Stimulated activated memory B cell treated with anti-CD40 and anti-IgM and Interleukin-4, amounts not matched to agents 10 μg/mL and 1 μg/mL and 100 μg/mL, for 72 hours (primary cell): ENCODE measurements around the gene NR1H2.

ENCODE experiments used
- ATAC-seq: fragments of 150-1000 bp; cut with Tn5 transposase; 2 replicates; pipeline ENCODE4 v1.10.0; 2021
- H3K27ac Mint-ChIP-seq: one replicate; pipeline ENCODE4 v1.8.0; 2022; ENCODE audit warnings: mild to moderate bottlenecking, mixed read lengths
- H3K27me3 Mint-ChIP-seq: one replicate; pipeline ENCODE4 v1.8.0; 2022; ENCODE audit warnings: mixed read lengths
- H3K36me3 Mint-ChIP-seq: one replicate; pipeline ENCODE4 v1.8.0; 2022; ENCODE audit warnings: mixed read lengths
- H3K4me1 Mint-ChIP-seq: one replicate; pipeline ENCODE4 v1.8.0; 2022; ENCODE audit warnings: mixed read lengths
- H3K4me3 Mint-ChIP-seq: one replicate; pipeline ENCODE4 v1.8.0; 2022; ENCODE audit warnings: mild to moderate bottlenecking, moderate library complexity, mixed read lengths
- H3K9me3 Mint-ChIP-seq: one replicate; pipeline ENCODE4 v1.8.0; 2022; ENCODE audit warnings: mixed read lengths

The NR1H2 gene

DNA sequence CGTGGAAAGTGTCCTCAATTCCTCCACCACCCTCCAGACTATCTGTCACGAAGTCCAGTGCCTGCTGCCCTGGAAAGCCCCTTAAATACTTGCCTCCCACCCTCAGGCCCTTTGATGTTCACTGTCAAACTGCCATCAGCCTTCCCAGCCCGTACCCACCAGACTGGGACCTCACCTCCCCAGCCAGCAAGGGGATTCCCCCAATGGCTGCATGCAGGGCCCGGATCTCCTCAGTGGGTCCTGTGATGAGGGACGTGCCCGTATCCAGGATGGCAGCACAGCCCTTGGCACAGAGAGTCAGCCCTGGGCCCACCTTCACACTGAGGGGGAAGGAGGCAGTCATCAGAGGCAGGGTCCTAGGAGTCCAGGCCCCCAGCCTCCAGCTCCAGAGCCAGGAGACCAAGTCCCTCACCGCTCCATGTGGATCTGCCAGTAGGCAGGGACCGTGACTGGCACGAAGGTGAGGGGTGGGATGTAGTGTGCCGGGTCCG lies 16.9 kb upstream of the NR1H2 start:
- H3K9me3 Mint-ChIP-seq = peaks cover 5% of the 10 kb centered on the region
- H3K4me1 Mint-ChIP-seq = peaks cover 67% of the 10 kb centered on the region
- H3K27ac Mint-ChIP-seq = peak overlapping the region; percentile 100
- H3K27me3 Mint-ChIP-seq = no peaks in the 10 kb centered on the region
- ATAC-seq = no peak
- H3K4me3 Mint-ChIP-seq = peak overlapping the region; percentile 97
- peaks cover 10% of the 10 kb centered on the region for H3K36me3 Mint-ChIP-seq

DNA sequence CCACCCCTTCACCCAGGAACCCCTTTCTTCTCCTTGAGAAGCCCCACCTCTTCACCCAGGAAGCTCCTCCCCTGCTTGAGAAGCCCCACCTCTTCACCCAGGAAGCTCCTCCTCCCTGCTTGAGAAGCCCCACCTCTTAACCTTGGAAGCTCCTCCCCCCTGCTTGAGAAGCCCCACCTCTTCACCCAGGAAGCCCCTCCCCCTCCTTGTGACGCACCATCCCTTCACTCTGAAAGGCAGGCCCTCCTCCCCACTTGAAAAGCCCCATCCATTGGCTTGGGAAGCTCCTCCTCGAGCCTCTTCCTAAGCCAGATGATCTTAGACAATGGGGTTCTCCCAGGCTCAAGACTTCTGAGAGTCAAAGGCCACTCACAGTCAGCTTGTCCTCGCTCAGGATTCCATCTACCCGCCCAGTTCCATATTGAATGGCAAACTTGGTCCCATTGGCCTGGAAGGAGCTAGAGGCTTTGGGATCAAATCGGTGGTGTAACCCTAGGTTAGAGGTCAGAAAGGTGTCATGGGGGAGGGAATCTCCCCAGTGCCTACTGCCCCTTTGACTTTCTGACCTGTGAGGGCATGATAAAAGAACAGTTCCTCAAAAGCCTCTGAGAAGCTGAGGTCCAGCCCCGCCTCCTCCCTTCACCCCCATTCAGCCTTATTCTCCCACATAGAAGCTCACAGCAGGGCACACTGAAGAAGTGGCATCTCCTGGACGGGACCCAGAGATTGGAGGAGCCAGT lies 14.8 kb upstream of the NR1H2 start:
- no peak for ATAC-seq
- Mint-ChIP-seq H3K27me3 (no peaks in the 10 kb centered on the region), H3K27ac (peak overlapping the region; percentile 50), H3K4me3 (no peak overlapping the region), H3K4me1 (peaks cover 85% of the 10 kb centered on the region), H3K36me3 (peaks cover 10% of the 10 kb centered on the region), H3K9me3 (peaks cover 5% of the 10 kb centered on the region)

DNA sequence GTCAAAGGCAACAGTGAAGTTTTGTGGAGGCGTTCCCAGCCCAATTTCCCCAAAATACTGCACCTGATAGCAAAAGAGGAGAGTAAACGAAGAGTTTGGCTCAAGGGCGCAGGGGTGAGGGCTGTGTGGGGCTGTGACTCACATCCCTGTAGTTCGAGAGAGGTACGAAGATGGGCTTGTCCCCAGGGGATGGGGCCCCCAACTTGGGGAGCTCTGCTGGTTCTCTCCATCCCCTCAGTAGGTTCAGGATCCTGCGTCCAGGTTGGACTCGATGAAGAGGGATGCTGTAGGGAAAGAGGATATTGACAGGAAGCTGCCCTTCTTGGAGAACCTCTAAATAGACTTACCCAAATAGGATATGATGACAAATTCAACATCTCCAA lies 14.2 kb upstream of the NR1H2 start:
- Mint-ChIP-seq H3K27ac (peak overlapping the region; percentile 50), H3K9me3 (peaks cover 5% of the 10 kb centered on the region), H3K4me1 (peaks cover 80% of the 10 kb centered on the region)

DNA sequence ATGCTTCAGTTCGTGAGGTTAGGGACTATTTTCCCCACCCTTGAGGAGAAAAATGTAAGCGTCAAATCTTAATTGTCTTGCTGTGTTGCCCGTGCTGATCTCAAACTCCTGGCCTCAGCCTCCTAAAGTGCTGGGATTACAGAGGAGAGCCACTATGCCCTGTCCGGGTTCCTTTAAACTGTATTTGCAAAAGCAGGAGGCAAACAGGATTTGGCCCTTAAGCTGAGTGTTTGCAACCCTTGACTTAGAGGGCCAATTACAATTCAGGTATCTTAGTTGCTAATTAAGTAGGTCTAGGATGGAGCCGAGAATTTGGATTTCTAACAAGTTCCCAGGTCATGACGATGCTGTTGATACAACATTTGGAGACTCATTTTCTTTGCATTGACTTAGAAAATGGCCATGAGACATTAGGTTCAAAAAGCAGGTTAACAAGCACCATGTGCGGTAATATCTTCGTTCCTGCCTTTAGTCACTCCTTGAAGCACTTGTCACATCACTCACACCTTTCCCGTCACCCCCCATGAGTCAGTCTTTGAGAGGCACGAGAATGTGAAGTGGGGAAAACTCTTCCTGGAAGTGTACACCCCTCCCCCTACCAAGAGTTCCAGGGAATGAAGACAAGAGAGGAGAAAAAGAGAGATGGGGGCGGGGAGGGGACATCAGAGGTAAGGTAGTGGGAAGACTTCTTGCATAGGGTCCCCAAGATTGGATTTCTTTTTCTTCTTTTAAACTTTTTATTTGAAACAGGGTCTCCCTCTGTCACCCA lies 13.4 kb upstream of the NR1H2 start:
- peaks cover 10% of the 10 kb centered on the region for H3K36me3 Mint-ChIP-seq
- peaks cover 5% of the 10 kb centered on the region for H3K9me3 Mint-ChIP-seq
- H3K4me1 Mint-ChIP-seq = peaks cover 79% of the 10 kb centered on the region
- ATAC-seq = no peak
- no peak overlapping the region for H3K4me3 Mint-ChIP-seq
- no peaks in the 10 kb centered on the region for H3K27me3 Mint-ChIP-seq
- peak overlapping the region; percentile 22 for H3K27ac Mint-ChIP-seq

More for the DNA sequence above, 14.2 kb upstream of the NR1H2 start:
- H3K27me3 Mint-ChIP-seq = no peaks in the 10 kb centered on the region
- peaks cover 10% of the 10 kb centered on the region for H3K36me3 Mint-ChIP-seq
- no peak overlapping the region for H3K4me3 Mint-ChIP-seq
- ATAC-seq = no peak

DNA sequence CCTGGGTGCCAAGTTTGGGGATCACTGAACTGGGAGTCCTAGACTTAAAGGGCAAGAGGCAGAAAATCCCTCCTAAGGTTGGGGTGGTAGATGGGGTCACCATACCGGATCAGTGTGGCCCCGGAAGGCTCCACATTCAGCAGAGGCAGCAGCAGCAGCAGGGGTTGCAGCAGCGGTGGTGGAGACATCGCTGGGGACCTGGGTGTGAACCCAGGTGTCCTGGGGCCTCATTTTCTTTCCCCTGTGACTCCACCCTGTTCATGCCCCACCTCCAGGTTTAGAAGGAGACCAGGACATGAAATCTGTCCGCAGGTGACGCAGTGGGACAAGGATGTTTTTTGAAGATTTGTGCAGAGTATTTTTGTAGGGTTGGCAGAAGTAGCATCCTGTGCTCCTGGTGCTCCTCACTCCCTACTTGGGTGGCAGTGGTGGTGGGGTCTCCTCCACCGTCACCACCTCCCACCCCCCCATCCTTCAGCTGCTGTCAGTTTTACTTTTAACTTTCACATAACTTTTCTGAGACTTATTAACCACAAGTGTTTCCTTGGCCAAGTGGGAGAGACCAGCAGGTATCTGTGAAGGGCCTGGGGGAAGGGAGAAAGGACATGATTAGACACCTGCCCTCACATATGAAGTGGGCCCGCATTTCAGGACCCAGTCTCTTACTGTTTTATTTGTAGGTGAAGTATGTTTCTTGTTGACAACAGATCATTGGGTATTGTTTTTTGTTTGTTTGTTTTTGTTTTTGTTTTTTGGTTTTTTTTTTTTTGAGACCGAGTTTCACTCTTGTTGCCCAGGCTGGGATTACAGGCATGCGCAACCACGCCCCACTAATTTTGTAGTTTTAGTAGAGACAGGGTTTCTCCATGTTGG lies 10.6 kb upstream of the NR1H2 start, which contains the start of gene NAPSA:
NAPSA (minus strand) TSS at position 206 of the 873 bp plus-strand sequence; CDS start at position 188, 18 bp downstream.
- peaks cover 5% of the 10 kb centered on the region for H3K36me3 Mint-ChIP-seq
- peaks cover 69% of the 10 kb centered on the region for H3K4me1 Mint-ChIP-seq
- ATAC-seq = no peak
- peak within 1 kb of the TSS; percentile 10 for H3K4me3 Mint-ChIP-seq
- no peaks in the 10 kb centered on the region for H3K27me3 Mint-ChIP-seq
- H3K27ac Mint-ChIP-seq = peak within 1 kb of the TSS; percentile 88
- peaks cover 2% of the 10 kb centered on the region for H3K9me3 Mint-ChIP-seq

DNA sequence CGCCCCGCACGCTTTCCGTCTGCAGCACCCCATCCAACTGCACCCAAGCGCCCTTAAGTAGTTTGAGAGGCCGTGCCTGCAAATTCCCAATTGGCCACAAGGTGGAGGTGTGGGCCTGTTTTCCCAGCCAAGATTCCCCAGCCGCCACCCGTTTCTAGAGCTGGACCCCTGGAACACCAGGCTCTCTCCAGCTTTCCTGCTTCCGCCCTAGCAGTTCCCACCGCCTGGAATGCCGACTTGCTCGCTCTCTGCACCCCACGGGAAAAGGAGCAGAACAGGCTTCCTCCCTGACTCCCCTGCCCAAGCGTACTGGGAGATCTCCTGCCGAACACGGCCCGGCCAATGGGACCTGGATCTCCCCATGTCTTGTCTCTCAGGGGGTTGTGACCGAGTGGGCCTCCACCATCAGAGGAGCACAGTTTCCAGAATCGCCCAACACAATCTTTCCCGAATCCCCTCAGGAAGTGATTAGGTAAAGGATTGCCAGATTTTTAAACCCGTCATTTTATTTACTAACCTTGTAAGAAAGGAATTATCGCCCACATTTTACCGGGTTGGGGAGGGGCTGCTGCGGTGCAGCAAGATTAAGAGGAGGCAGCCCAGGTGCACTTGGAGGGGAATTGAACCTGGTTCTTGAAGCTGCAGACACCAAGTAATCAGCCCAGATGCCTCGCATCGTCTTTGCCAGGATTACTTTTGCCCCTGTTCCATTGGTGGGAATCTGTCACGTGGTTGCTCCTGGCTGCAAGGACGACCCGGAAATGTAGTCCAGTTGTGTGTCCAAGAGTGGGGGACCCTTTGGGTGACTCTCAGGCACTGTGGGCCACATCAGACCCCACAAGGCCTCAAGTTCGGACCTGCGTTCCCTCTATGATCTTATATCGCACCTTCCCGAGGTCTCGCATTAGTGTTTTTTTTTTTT lies 7.3 kb upstream of the NR1H2 start:
- H3K9me3 Mint-ChIP-seq = no peaks in the 10 kb centered on the region
- H3K27ac Mint-ChIP-seq = peak overlapping the region; percentile 87
- ATAC-seq = peak; percentile 83
- H3K4me1 Mint-ChIP-seq = peaks cover 45% of the 10 kb centered on the region
- H3K36me3 Mint-ChIP-seq = no peaks in the 10 kb centered on the region
- no peaks in the 10 kb centered on the region for H3K27me3 Mint-ChIP-seq
- peak overlapping the region; percentile 91 for H3K4me3 Mint-ChIP-seq

DNA sequence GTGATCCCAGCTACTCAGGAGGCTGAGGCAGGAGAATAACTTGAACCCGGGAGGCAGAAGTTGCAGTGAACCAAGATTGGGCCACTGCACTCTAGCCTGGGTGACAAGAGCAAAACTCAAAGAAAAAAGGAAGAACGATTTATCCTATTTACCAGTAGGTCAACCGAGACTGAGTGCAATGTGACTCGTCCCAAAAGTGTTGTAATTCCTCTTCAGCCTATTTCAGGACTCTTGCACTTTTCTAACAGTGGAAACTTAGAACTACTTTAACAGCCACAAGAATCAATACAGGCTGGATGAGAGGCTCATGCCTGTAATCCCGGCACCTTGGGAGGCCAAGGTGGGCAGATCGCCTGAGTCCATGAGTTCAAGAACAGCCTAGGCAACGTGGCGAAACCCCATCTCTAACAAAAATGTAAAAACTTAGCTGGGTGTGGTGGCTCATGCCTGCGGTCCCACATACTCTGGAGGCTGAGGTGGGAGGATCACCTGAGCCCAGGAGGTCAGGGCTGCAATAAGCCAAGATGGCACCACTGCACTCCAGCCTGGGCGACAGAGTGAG lies 4.3 kb upstream of the NR1H2 start:
- H3K4me1 Mint-ChIP-seq = peaks cover 32% of the 10 kb centered on the region
- no peak overlapping the region for H3K27ac Mint-ChIP-seq
- H3K4me3 Mint-ChIP-seq = no peak overlapping the region
- H3K27me3 Mint-ChIP-seq = no peaks in the 10 kb centered on the region
- no peaks in the 10 kb centered on the region for H3K9me3 Mint-ChIP-seq
- H3K36me3 Mint-ChIP-seq = peaks cover 8% of the 10 kb centered on the region
- ATAC-seq = no peak

DNA sequence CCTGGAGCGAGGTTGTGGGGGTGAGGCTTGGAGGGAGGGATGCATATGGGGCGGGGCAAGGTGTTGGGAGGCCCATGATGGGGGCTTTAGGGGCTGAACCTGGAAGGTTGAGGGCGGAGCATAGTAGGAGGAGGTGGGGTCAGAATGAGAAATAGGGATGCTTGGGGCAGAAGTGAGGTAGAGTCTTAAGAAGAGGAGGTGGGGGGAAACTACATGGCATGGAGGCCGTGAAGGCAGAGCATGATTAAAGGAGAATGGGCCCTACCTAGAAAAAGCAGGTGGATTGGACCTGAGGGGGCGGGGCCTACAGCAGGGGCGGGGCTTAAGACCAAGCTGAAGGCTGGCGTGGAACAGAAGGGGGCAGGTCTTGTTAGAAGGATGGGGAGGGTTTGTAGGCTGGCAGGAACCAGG lies 799 bp downstream of the NR1H2 start:
- Mint-ChIP-seq H3K4me1 (peaks cover 36% of the 10 kb centered on the region), H3K27ac (peak overlapping the region; percentile 99), H3K9me3 (no peaks in the 10 kb centered on the region), H3K36me3 (peaks cover 49% of the 10 kb centered on the region), H3K4me3 (peak overlapping the region; percentile 100), H3K27me3 (no peaks in the 10 kb centered on the region)
- ATAC-seq = peak; percentile 54

DNA sequence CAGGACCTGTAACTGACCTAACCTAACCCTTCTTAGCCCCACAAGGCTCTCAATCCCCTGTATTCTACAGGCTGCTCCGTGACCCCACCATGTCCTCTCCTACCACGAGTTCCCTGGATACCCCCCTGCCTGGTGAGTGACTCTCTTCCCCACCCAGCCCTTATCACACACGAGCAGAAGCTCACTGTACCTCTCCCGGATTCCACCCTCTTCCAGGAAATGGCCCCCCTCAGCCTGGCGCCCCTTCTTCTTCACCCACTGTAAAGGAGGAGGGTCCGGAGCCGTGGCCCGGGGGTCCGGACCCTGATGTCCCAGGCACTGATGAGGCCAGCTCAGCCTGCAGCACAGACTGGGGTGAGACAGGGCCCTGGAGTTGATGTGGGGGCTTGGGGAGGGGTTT lies 1.3 kb downstream of the NR1H2 start:
- peak overlapping the region; percentile 99 for H3K27ac Mint-ChIP-seq
- ATAC-seq = no peak
- H3K36me3 Mint-ChIP-seq = peaks cover 49% of the 10 kb centered on the region
- H3K27me3 Mint-ChIP-seq = no peaks in the 10 kb centered on the region
- H3K4me1 Mint-ChIP-seq = peaks cover 36% of the 10 kb centered on the region
- H3K9me3 Mint-ChIP-seq = no peaks in the 10 kb centered on the region
- peak overlapping the region; percentile 100 for H3K4me3 Mint-ChIP-seq

DNA sequence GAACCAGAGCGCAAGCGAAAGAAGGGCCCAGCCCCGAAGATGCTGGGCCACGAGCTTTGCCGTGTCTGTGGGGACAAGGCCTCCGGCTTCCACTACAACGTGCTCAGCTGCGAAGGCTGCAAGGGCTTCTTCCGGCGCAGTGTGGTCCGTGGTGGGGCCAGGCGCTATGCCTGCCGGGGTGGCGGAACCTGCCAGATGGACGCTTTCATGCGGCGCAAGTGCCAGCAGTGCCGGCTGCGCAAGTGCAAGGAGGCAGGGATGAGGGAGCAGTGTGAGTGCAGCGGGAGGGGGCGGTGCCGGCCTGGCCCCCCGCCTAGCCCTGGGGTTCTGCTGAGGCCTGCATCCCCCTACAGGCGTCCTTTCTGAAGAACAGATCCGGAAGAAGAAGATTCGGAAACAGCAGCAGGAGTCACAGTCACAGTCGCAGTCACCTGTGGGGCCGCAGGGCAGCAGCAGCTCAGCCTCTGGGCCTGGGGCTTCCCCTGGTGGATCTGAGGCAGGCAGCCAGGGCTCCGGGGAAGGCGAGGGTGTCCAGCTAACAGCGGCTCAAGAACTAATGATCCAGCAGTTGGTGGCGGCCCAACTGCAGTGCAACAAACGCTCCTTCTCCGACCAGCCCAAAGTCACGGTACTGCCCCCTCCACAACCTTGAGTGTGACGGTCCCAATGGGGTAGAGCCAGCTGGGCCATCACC lies 2.1 kb downstream of the NR1H2 start:
- Mint-ChIP-seq H3K27ac (no peak overlapping the region), H3K4me3 (peak overlapping the region; percentile 40), H3K27me3 (no peaks in the 10 kb centered on the region), H3K36me3 (peaks cover 49% of the 10 kb centered on the region), H3K4me1 (peaks cover 39% of the 10 kb centered on the region), H3K9me3 (no peaks in the 10 kb centered on the region)
- ATAC-seq = no peak

DNA sequence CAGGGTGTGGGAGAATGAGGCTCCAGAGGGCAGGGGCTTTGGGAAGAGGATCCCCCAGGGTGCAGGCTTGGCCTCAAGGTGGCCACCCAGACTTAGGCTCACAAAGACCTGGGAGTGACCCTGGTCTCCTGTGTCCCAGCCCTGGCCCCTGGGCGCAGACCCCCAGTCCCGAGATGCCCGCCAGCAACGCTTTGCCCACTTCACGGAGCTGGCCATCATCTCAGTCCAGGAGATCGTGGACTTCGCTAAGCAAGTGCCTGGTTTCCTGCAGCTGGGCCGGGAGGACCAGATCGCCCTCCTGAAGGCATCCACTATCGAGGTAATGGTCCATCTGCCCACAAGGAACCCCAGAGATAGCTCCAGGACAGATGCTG lies 2.6 kb downstream of the NR1H2 start:
- no peak overlapping the region for H3K4me3 Mint-ChIP-seq
- no peak overlapping the region for H3K27ac Mint-ChIP-seq
- peaks cover 49% of the 10 kb centered on the region for H3K36me3 Mint-ChIP-seq
- ATAC-seq = no peak
- H3K4me1 Mint-ChIP-seq = peaks cover 45% of the 10 kb centered on the region
- H3K9me3 Mint-ChIP-seq = no peaks in the 10 kb centered on the region
- no peaks in the 10 kb centered on the region for H3K27me3 Mint-ChIP-seq

DNA sequence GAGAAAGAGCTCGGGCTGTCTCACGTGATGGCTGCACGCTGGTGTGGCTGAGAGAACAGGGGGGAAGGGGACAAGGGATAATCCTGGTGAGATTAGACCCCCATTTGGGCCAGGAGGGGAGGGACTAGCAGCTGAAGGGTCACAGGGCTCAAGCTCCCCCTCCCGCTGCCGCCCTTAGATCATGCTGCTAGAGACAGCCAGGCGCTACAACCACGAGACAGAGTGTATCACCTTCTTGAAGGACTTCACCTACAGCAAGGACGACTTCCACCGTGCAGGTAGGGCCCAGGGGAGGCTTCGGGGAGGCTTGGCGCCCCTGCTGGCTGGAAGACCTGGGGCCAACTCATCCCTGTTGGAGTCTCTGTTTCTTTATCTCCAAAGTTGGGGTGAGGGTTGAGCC lies 3.3 kb downstream of the NR1H2 start:
- Mint-ChIP-seq H3K27ac (no peak overlapping the region), H3K4me3 (no peak overlapping the region)

DNA sequence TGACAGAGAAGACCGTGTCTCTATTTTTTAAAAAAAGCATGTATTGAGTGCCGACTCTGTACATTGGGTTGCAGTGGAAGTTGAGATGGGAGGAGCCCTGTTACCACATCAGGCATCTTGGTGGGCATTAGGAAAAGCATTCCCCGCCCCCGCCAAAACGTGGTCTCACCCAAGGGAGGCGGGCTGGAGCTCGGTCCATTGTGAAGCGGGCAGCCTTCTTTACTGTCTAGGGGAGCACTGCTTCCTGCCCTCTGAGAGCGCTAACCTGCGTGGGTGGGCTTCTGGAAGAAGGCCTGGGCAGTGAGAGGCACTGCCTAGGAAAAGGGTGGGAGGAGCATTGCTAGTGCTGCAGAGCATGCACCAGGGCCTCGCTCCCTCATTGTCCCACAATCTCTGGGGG lies 3.9 kb downstream of the NR1H2 start:
- Mint-ChIP-seq H3K9me3 (no peaks in the 10 kb centered on the region), H3K4me3 (no peak overlapping the region), H3K27ac (no peak overlapping the region), H3K4me1 (peaks cover 58% of the 10 kb centered on the region), H3K27me3 (no peaks in the 10 kb centered on the region), H3K36me3 (peaks cover 52% of the 10 kb centered on the region)
- ATAC-seq = no peak

More for the DNA sequence above, 3.3 kb downstream of the NR1H2 start:
- Mint-ChIP-seq H3K9me3 (no peaks in the 10 kb centered on the region), H3K36me3 (peaks cover 49% of the 10 kb centered on the region), H3K27me3 (no peaks in the 10 kb centered on the region), H3K4me1 (peaks cover 52% of the 10 kb centered on the region)
- ATAC-seq = no peak
